Neural progenitor cell (in vitro differentiated cells): ENCODE results near the gene RGS6. TPM values are rescaled to one million over a fixed set of nuclear protein-coding genes. Genes with fewer than 3 reads are reported as not detected.

Experiments used
- DNase-seq: peaks from one replicate; pipeline ENCODE4 v3.0.0-alpha.2; 2016; ENCODE audit warnings: low spot score
- H2AFZ ChIP-seq: fragments of 200-600 bp; sonication (generic); replicated peaks from 2 replicates; pipeline ENCODE4 v1.6.1; 2016; ENCODE audit warnings: antibody characterized with exemption
- H3F3A ChIP-seq: fragments of 200-600 bp; sonication (generic); 2 replicates; pipeline ENCODE4 v1.6.1; 2016; ENCODE audit warnings: antibody characterized with exemption, low read depth
- H3K27ac ChIP-seq: fragments of 200-600 bp; sonication (generic); 2 replicates; pipeline ENCODE4 v1.5.1; 2016; ENCODE audit warnings: mild to moderate bottlenecking
- H3K27me3 ChIP-seq: fragments of 200-600 bp; sonication (generic); 2 replicates; pipeline ENCODE4 v1.6.1; 2016; ENCODE audit warnings: mild to moderate bottlenecking, moderate library complexity
- H3K36me3 ChIP-seq: fragments of 200-600 bp; sonication (generic); 2 replicates; pipeline ENCODE4 v1.5.1; 2016
- H3K4me1 ChIP-seq: fragments of 200-600 bp; sonication (generic); 2 replicates; pipeline ENCODE4 v1.6.1; 2016; ENCODE audit warnings: mixed run types
- H3K4me2 ChIP-seq: fragments of 200-600 bp; sonication (generic); 2 replicates; pipeline ENCODE4 v1.6.1; 2016
- H3K4me3 ChIP-seq: fragments of 200-600 bp; sonication (generic); 2 replicates; pipeline ENCODE4 v1.5.1; 2016
- H3K79me2 ChIP-seq: fragments of 200-600 bp; sonication (generic); 2 replicates; pipeline ENCODE4 v1.6.1; 2016; ENCODE audit warnings: low read depth
- H3K9ac ChIP-seq: fragments of 200-600 bp; sonication (generic); 2 replicates; pipeline ENCODE4 v1.6.1; 2016
- H3K9me3 ChIP-seq: fragments of 200-600 bp; sonication (generic); 2 replicates; pipeline ENCODE4 v1.5.1; 2016; ENCODE audit warnings: low read depth
- H4K20me1 ChIP-seq: fragments of 200-600 bp; sonication (generic); 2 replicates; pipeline ENCODE4 v1.6.1; 2016; ENCODE audit warnings: low read depth
- H3K27ac Mint-ChIP-seq: 3 replicates; pipeline ENCODE4 v1.8.0; 2021; ENCODE audit warnings: mixed read lengths
- H3K27me3 Mint-ChIP-seq: 2 replicates; pipeline ENCODE4 v1.8.0; 2022; ENCODE audit warnings: low read depth, mild to moderate bottlenecking, inconsistent platforms, moderate library complexity, mixed read lengths; ENCODE audit not compliant: insufficient read depth
- H3K36me3 Mint-ChIP-seq: 3 replicates; pipeline ENCODE4 v1.8.0; 2021; ENCODE audit warnings: mixed read lengths
- H3K4me1 Mint-ChIP-seq: 3 replicates; pipeline ENCODE4 v1.8.0; 2021; ENCODE audit warnings: mixed read lengths
- H3K4me3 Mint-ChIP-seq: 3 replicates; pipeline ENCODE4 v1.8.0; 2021; ENCODE audit warnings: mild to moderate bottlenecking, moderate library complexity, mixed read lengths
- H3K9me3 Mint-ChIP-seq: 3 replicates; pipeline ENCODE4 v1.8.0; 2020; ENCODE audit warnings: mixed read lengths
- EZH2 ChIP-seq: fragments of 200-600 bp; sonication (generic); IDR thresholded peaks from 2 replicates; pipeline ENCODE4 v1.6.1; 2017; ENCODE audit warnings: antibody characterized with exemption, mild to moderate bottlenecking, moderate library complexity
- EZH2phosphoT487 ChIP-seq: fragments of 200-600 bp; sonication (generic); IDR thresholded peaks from 2 replicates; pipeline ENCODE4 v1.6.1; 2017; ENCODE audit warnings: antibody characterized with exemption
- total RNA-seq: library from RNA; depleted of rRNA; stranded (reverse); fragments of >200 nt; gene quantifications from 2 replicates; pipeline ENCODE4 v1.2.3, GENCODE V29; 2015; ENCODE audit warnings: low replicate concordance
- TF ChIP-seq, protein P1 (sequence below): fragments of 200-600 bp; sonication (generic); IDR thresholded peaks from 2 replicates; pipeline ENCODE4 v1.5.1; 2017; ENCODE audit warnings: antibody characterized with exemption, mild to moderate bottlenecking

Gene RGS6
- total RNA-seq, 1 donor from 2014 or later, result 0.80 TPM

DNA sequence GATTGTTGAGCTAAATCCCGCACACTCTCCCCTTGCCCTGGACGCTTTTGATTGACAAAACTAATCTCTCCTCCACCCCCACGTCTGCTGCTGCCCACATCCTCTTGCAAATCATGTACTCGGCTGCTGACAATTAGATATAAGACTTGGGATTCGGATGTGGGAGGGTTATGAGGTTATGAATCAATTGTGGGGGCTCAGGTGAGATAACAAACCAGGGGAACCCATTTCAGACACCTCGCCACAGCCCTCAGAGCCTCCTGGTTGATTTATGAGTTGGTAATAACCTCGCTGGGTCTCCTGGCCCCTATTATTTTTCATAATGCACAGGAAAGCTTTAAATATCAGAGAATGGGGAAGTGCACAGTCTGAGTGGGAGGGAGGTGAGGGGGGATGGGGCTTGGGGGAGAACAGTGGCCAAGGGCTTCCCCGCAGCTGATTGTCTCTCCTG lies 511.8 kb downstream of the RGS6 start:
- peaks cover 15% of the 10 kb centered on the region for H3K27me3 Mint-ChIP-seq
- no peaks in the 10 kb centered on the region for H3K36me3 Mint-ChIP-seq
- no peaks in the 10 kb centered on the region for H3K36me3 ChIP-seq
- H3K4me3 Mint-ChIP-seq, result no peak overlapping the region
- H3K79me2 ChIP-seq, result no peaks in the 10 kb centered on the region
- no peaks in the 10 kb centered on the region for H3K4me1 ChIP-seq
- no peak overlapping the region for H3K27ac ChIP-seq
- H3K4me2 ChIP-seq, result no peak overlapping the region
- H3K27ac Mint-ChIP-seq, result peak overlapping the region; percentile 42
- H3K27me3 ChIP-seq, result no peaks in the 10 kb centered on the region
- no peaks in the 10 kb centered on the region for H3K9me3 Mint-ChIP-seq
- TF ChIP-seq EZH2 (no peak), EZH2phosphoT487 (no peak)
- TF ChIP-seq, protein P1, sequence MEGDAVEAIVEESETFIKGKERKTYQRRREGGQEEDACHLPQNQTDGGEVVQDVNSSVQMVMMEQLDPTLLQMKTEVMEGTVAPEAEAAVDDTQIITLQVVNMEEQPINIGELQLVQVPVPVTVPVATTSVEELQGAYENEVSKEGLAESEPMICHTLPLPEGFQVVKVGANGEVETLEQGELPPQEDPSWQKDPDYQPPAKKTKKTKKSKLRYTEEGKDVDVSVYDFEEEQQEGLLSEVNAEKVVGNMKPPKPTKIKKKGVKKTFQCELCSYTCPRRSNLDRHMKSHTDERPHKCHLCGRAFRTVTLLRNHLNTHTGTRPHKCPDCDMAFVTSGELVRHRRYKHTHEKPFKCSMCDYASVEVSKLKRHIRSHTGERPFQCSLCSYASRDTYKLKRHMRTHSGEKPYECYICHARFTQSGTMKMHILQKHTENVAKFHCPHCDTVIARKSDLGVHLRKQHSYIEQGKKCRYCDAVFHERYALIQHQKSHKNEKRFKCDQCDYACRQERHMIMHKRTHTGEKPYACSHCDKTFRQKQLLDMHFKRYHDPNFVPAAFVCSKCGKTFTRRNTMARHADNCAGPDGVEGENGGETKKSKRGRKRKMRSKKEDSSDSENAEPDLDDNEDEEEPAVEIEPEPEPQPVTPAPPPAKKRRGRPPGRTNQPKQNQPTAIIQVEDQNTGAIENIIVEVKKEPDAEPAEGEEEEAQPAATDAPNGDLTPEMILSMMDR, result no peak
- no peaks in the 10 kb centered on the region for H3K9me3 ChIP-seq
- H2AFZ ChIP-seq, result no peak overlapping the region
- peaks cover 31% of the 10 kb centered on the region for H3K4me1 Mint-ChIP-seq
- no peak overlapping the region for H3K4me3 ChIP-seq
- H4K20me1 ChIP-seq, result no peaks in the 10 kb centered on the region
- no peak for DNase-seq
- H3K9ac ChIP-seq, result no peak overlapping the region
- no peaks in the 10 kb centered on the region for H3F3A ChIP-seq

DNA sequence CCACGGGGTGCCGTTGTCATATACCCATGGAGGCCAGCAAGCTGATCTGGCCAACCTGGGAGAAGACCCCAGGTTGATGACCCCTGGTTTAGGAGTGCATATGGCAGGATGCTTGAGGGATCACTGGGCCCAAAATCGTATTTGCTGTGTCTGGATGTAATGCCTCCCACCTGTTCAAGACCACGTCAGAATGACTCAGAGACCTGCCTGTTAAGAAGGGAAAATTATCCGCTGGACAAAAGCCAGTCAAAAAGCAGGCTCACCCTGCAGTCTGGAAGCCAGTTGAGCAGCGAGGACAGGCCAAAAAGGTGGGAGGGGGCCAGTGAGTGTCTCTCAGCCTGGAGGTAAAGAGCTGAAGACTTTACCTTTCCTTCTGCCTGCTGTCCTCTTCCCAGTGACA lies 512.5 kb downstream of the RGS6 start:
- no peak overlapping the region for H2AFZ ChIP-seq
- H3K4me3 ChIP-seq, result no peak overlapping the region
- Mint-ChIP-seq H3K36me3 (no peaks in the 10 kb centered on the region), H3K27ac (peak overlapping the region; percentile 42), H3K27me3 (peaks cover 15% of the 10 kb centered on the region), H3K4me3 (no peak overlapping the region), H3K4me1 (peaks cover 36% of the 10 kb centered on the region), H3K9me3 (no peaks in the 10 kb centered on the region)
- DNase-seq, result no peak
- no peak overlapping the region for H3K27ac ChIP-seq
- H3F3A ChIP-seq, result no peaks in the 10 kb centered on the region
- no peaks in the 10 kb centered on the region for H3K9me3 ChIP-seq
- TF ChIP-seq EZH2phosphoT487 (no peak), EZH2 (no peak)
- TF ChIP-seq, protein P1, result no peak
- no peaks in the 10 kb centered on the region for H3K4me1 ChIP-seq
- no peaks in the 10 kb centered on the region for H4K20me1 ChIP-seq
- H3K27me3 ChIP-seq, result no peaks in the 10 kb centered on the region
- no peak overlapping the region for H3K9ac ChIP-seq
- no peaks in the 10 kb centered on the region for H3K36me3 ChIP-seq
- H3K4me2 ChIP-seq, result no peak overlapping the region
- no peaks in the 10 kb centered on the region for H3K79me2 ChIP-seq

DNA sequence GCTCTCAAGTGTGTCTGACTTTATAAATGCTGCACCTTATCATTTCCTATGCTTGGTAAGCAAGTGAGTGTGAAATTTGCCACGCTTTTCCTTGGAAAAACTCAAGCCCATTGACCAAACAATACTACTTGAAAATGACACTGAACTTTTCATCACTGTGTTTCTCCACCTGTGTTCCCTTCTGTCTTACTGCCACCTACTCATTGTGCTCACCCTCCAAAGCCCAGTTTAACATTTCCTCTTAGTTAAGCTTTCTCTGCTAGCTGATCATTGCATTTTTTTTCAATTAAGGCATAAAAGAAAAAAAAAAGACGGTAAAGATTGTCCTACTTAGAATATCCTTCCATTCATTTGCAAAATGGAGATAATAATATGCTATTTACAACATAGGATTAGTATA lies 516.0 kb downstream of the RGS6 start:
- Mint-ChIP-seq H3K4me1 (peaks cover 52% of the 10 kb centered on the region), H3K9me3 (peaks cover 2% of the 10 kb centered on the region)

More for the DNA sequence above, 516.0 kb downstream of the RGS6 start:
- H3K27me3 Mint-ChIP-seq, result peaks cover 6% of the 10 kb centered on the region
- peak overlapping the region; percentile 81 for H3K27ac Mint-ChIP-seq
- no peak overlapping the region for H3K4me3 Mint-ChIP-seq
- Histone ChIP-seq H3F3A (peaks cover 7% of the 10 kb centered on the region), H3K9ac (no peak overlapping the region), H3K36me3 (no peaks in the 10 kb centered on the region), H3K4me1 (peaks cover 14% of the 10 kb centered on the region), H3K4me2 (no peak overlapping the region), H3K27ac (no peak overlapping the region), H2AFZ (no peak overlapping the region), H3K79me2 (no peaks in the 10 kb centered on the region), H4K20me1 (no peaks in the 10 kb centered on the region), H3K4me3 (no peak overlapping the region), H3K27me3 (no peaks in the 10 kb centered on the region), H3K9me3 (no peaks in the 10 kb centered on the region)
- DNase-seq, result no peak
- TF ChIP-seq EZH2 (no peak), EZH2phosphoT487 (no peak)
- TF ChIP-seq, protein P1, result no peak
- no peaks in the 10 kb centered on the region for H3K36me3 Mint-ChIP-seq
